Measurements from ENCODE around the gene CTTNBP2. TPM values are rescaled to one million over a fixed set of nuclear protein-coding genes. Genes with fewer than 3 reads are reported as not detected.

CTTNBP2 gene
- polyA plus RNA-seq, 2 of the 4 experiments (the other 2 are of a cell fraction): 0.18 to 0.25 TPM

- FAIRE-seq: no peak
- POLR2A ChIA-PET: no interaction called here
Observed at GRCh38 chr7:117912421-117912820, 39.2 kb upstream of the CTTNBP2 start.

GRCh38 chr7:117908031-117908795, 35.0 kb upstream of the CTTNBP2 start:
- Histone ChIP-seq H3K4me2 (no peak overlapping the region), H3K9me3 (no peaks in the 10 kb centered on the region), H3K4me3 (no peak overlapping the region), H3K4me1 (no peaks in the 10 kb centered on the region), H3K27ac (no peak overlapping the region)
- POLR2A ChIA-PET: no interaction called here
- CTCF ChIA-PET: no interaction called here
- TF ChIP-seq, protein P1, sequence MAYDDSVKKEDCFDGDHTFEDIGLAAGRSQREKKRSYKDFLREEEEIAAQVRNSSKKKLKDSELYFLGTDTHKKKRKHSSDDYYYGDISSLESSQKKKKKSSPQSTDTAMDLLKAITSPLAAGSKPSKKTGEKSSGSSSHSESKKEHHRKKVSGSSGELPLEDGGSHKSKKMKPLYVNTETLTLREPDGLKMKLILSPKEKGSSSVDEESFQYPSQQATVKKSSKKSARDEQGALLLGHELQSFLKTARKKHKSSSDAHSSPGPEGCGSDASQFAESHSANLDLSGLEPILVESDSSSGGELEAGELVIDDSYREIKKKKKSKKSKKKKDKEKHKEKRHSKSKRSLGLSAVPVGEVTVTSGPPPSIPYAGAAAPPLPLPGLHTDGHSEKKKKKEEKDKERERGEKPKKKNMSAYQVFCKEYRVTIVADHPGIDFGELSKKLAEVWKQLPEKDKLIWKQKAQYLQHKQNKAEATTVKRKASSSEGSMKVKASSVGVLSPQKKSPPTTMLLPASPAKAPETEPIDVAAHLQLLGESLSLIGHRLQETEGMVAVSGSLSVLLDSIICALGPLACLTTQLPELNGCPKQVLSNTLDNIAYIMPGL (CRISPR knock-in tag; IDR thresholded peaks at IDR 0.05; ENCODE audit: borderline replicate concordance): no peak
- TF ChIP-seq, protein P2, sequence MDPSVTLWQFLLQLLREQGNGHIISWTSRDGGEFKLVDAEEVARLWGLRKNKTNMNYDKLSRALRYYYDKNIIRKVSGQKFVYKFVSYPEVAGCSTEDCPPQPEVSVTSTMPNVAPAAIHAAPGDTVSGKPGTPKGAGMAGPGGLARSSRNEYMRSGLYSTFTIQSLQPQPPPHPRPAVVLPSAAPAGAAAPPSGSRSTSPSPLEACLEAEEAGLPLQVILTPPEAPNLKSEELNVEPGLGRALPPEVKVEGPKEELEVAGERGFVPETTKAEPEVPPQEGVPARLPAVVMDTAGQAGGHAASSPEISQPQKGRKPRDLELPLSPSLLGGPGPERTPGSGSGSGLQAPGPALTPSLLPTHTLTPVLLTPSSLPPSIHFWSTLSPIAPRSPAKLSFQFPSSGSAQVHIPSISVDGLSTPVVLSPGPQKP (IDR thresholded peaks at IDR 0.05; ENCODE audit: low read depth, low read length): no peak
- TF ChIP-seq RARB (CRISPR knock-in tag; IDR thresholded peaks at IDR 0.05) (no peak), FOSB (CRISPR knock-in tag; IDR thresholded peaks at IDR 0.05) (no peak)
- WGBS (ENCODE audit: missing lambda C conversion rate): 23% methylated on average over 3 of the region's 3 CpGs
- ATAC-seq: no peak
- no peak for FAIRE-seq
- no peak for DNase-seq (ENCODE audit: low read depth in 1 of 2, low spot score in 1 of 2)

More at GRCh38 chr7:117912421-117912820, 39.2 kb upstream of the CTTNBP2 start:
- ATAC-seq: no peak
- no peak overlapping the region for H3K4me2 ChIP-seq
- CTCF ChIA-PET: no interaction called here
- TF ChIP-seq TFCP2L1 (CRISPR knock-in tag; IDR thresholded peaks at IDR 0.05): no peak
- no peak for TF ChIP-seq CHD2 (IDR thresholded peaks at IDR 0.05; ENCODE audit: low read length, partially characterized antibody)
- no peak for TF ChIP-seq CHD4 (IDR thresholded peaks at IDR 0.05; ENCODE audit: borderline replicate concordance)
- TF ChIP-seq TP53 (CRISPR knock-in tag; IDR thresholded peaks at IDR 0.05): no peak
- no peak for TF ChIP-seq FOSB (CRISPR knock-in tag; IDR thresholded peaks at IDR 0.05)
- no peak for TF ChIP-seq CBX8 (IDR thresholded peaks at IDR 0.05)
- TF ChIP-seq BHLHE40 (IDR thresholded peaks at IDR 0.05; ENCODE audit: low read depth, low read length): no peak
- TF ChIP-seq FOXS1 (CRISPR knock-in tag; IDR thresholded peaks at IDR 0.05): no peak
- no peak for TF ChIP-seq EHMT2 (IDR thresholded peaks at IDR 0.05; ENCODE audit: low read depth)
- no peak for DNase-seq (ENCODE audit: low read depth in 1 of 2, low spot score in 1 of 2)
- no peaks in the 10 kb centered on the region for H3K4me1 ChIP-seq
- H3K27ac ChIP-seq: no peak overlapping the region
- 46% methylated on average over 2 of the region's 2 CpGs for WGBS (ENCODE audit: missing lambda C conversion rate)
- no peaks in the 10 kb centered on the region; the same call in 2 of the 3 replicates for H3K9me3 ChIP-seq
- no peak overlapping the region for H3K4me3 ChIP-seq

GRCh38 chr7:117907049-117907640, 33.9 kb upstream of the CTTNBP2 start:
- CTCF ChIA-PET: no interaction called here
- 15% methylated on average over 4 of the region's 4 CpGs for WGBS (ENCODE audit: missing lambda C conversion rate)
- H3K4me2 ChIP-seq: no peak overlapping the region
- no peak for DNase-seq (ENCODE audit: low read depth in 1 of 2, low spot score in 1 of 2)
- ATAC-seq: no peak
- FAIRE-seq: no peak
- no peaks in the 10 kb centered on the region for H3K4me1 ChIP-seq
- TF ChIP-seq EHF (CRISPR knock-in tag; IDR thresholded peaks at IDR 0.05) (no peak), NR3C1 (IDR thresholded peaks at IDR 0.05) (no peak), FOSB (CRISPR knock-in tag; IDR thresholded peaks at IDR 0.05) (no peak), FOSL2 (IDR thresholded peaks at IDR 0.05) (no peak), FOSL2 (CRISPR knock-in tag; IDR thresholded peaks at IDR 0.05) (no peak), BHLHE40 (IDR thresholded peaks at IDR 0.05; ENCODE audit: low read depth, low read length) (no peak)
- TF ChIP-seq, protein P3, sequence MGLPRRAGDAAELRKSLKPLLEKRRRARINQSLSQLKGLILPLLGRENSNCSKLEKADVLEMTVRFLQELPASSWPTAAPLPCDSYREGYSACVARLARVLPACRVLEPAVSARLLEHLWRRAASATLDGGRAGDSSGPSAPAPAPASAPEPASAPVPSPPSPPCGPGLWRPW (IDR thresholded peaks at IDR 0.05): no peak
- TF ChIP-seq, protein P2 (IDR thresholded peaks at IDR 0.05; ENCODE audit: low read depth, low read length): no peak
- no peak overlapping the region for H3K4me3 ChIP-seq
- no peak overlapping the region for H3K27ac ChIP-seq
- POLR2A ChIA-PET: no interaction called here
- no peaks in the 10 kb centered on the region for H3K9me3 ChIP-seq

Measured in A549 (cell line).